Stimulated activated naive CD4-positive, alpha-beta T cell (primary cell): Measurements from ENCODE around the gene MKI67.

ENCODE experiments used
- DNase-seq, 6 experiments: peaks; one replicate each; lab custom pipeline; 2025; lab: John Stamatoyannopoulos, UW

The MKI67 gene

DNA sequence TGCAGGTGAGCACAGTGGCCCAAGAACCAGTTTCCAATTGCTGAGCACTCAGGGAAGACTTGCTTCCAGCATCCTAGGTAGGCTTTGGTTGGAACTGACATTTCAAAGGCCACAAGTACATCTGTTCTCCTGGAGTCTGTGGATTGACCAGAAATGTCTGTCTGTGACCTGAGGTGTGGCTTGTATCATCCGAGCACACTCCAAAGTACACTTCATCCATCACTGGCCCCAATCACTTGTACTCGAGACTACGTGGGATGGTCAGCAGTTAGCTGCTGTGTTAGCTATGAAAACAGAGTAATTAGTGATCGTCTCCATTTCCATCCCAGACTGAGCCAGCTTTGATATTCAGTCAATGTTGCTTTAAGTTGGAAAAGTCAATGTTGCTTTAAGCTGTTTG, 45.0 kb downstream of the MKI67 start:
- no peak for DNase-seq

- DNase-seq, result no peak
Measured at GRCh38 chr10:128080641-128081040, 45.6 kb downstream of the MKI67 start.

DNA sequence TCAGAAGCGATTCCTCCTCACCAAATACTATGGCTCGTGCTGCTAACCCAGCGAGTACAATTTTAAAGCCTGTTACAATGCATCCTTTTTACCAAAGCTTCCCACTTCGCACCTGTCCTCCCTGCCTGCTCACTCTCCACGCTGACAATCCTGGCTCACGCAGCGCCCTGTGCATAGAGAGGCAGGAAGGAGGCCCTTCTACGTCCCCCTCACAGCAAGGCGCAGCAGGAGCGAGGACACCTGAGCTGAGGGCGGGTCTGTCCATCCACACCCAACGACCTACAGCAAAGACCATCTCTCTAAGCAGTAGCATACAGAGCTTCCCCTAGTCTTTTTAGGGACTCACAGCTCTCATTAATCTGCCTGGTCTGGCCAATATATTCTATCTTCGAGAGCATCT, 46.0 kb downstream of the MKI67 start:
- no peak for DNase-seq

DNA sequence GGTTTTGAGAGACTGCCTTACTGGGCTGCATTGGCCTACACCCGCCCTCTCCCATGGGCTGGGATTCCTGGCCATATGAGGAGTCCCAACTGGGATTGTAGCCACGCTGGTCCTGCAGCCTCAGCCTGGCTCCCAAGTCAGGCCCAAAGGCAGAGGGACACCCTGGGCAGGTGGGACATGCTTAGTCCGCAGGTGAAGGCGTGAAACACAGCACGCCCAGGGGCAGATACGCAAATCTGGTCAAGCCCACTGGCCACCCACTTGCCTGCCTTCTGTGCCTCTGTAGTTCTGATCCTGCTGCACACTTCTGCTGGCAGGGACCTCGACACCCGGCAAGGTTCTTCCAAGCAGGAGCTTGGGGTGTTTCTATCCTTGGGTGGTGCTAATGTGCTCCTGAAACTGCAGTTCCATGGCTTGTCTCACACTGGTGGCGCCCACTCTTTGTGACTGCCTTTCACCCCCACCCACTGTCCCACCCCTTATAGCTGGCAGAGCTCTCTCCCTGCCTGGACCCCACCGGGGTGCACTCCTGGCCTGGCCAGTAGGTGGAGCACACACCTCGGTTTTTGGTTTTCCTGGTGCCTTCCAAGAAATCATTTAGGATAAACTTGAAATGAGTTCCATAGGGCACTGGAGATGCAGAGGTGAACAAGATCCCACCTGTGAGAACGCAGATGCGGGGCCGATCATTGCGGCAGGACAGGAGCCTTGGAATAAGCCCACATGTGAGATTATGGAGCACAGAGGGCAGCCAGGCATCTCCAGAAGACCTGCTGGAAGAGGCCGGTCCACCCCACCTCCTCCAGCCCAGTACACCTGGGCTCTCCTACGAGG, 47.9 kb downstream of the MKI67 start:
- peak in 4 of 6 experiments; percentile 13 to 32 (median 18) for DNase-seq

DNA sequence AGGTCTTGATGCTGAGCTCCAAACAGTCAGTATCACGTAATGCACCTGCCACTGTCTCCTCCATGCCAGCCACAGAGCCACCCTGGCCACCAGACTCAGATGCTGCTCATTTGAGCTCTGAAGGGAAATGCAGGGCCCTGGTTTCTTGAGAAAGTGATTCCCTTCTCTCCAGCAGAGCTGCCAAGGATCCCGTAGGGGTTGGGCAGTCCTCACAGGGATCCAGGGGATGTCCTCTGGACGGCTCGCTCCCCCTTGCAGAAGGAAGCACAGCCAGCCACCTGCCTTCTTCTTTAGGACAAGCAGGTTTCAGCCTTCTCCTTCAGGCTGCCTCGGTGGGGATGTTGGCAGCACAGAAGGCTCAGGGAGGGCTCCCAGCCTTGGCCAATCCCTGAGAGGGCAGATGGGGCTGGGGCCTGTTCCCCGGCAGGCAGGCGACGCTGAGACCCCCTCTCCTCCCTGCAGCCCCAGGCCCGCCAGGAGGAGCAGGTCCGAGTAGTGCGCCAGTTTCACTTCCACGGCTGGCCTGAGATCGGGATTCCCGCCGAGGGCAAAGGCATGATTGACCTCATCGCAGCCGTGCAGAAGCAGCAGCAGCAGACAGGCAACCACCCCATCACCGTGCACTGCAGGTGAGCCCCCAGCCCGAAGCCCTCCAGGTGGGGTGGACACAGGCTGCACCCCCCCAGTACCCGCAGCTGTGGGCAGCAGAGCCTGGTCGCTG, 48.9 kb downstream of the MKI67 start:
- no peak for DNase-seq

- no peak for DNase-seq
Measured at GRCh38 chr10:128074589-128074988, 51.6 kb downstream of the MKI67 start.

- DNase-seq, result no peak
Measured at GRCh38 chr10:128073890-128074289, 52.3 kb downstream of the MKI67 start.

GRCh38 chr10:128072941-128073645, 53.1 kb downstream of the MKI67 start:
- DNase-seq, result no peak

- no peak for DNase-seq
Measured at GRCh38 chr10:128072046-128072445, 54.2 kb downstream of the MKI67 start.

GRCh38 chr10:128071417-128071782, 54.8 kb downstream of the MKI67 start:
- DNase-seq, result no peak

GRCh38 chr10:128070721-128071416, 55.4 kb downstream of the MKI67 start:
- no peak for DNase-seq

- DNase-seq, result no peak
Measured at GRCh38 chr10:128070161-128070560, 56.1 kb downstream of the MKI67 start.

GRCh38 chr10:128069351-128070051, 56.7 kb downstream of the MKI67 start:
- DNase-seq, result peak; percentile 37 to 83 (median 66)

DNA sequence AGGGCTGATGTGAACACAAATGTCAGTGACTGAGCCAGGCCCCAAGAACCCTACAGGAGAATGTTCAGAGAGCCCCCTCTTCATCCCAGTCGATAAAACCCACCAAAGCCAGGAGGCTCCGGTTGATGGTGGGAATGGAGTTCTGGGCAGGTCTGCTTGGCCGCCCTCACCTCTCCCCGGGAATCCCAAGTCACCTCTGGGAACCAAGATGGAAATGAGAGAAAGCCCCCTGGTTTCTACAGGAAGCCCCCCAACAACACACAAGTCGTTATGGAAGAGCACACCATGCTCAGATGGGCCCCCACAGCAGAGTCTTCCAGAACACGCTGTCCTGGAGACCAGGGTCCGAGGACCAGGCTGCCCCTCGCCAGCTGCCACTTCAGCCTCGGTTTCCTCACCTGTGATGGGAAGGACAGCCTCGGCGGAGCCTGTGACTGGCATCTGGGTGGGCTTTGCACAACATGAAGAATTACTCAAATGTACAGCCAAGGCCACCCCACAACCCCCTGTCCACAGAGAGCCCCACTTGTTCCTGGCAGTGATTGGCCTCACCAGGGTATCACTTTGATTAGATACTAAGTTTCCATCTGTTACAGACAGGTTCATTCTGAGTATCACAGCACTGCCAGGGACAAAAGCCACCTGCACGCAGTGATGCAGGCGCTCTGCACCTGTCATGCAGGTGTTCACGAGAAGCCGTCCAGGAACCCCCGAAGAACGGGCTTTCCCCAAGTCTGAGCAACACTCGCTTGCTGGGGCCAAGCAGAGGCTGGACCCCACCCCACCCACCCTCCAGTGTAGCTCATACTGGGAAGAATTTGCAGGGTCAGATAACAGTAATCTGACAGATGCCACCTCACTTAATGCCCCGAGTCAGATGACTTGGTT, 57.6 kb downstream of the MKI67 start:
- no peak for DNase-seq

DNA sequence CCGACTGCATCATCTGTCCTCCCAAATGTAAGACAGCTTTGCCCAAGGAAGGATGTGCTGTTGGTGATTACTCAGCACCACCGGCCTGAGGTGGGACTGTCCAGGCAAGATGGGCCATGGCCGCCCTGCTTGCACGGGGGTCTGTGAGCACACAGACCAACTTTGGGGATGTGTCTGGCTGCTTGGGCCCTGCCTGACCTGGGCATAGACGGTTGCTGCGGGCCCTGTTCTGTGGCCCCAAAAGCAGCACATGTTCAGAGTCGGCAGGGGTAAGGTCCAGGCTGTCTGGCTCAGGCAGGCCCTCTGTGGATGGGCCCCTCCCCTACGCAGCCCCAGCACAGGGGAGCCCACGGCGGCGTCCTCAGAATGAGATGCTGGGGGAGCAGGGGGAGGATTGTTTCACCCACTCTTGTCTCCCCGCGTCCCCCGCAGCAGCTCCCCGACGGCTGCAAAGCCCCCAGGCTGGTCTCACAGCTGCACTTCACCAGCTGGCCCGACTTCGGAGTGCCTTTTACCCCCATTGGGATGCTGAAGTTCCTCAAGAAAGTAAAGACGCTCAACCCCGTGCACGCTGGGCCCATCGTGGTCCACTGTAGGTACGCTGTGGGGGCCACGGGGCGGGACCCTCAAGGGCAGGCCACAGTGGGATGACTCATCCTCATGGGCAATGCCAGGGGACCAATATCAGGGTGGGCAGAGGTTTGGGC, 58.4 kb downstream of the MKI67 start:
- DNase-seq, result no peak

GRCh38 chr10:128066870-128067382, 59.3 kb downstream of the MKI67 start:
- no peak for DNase-seq

DNA sequence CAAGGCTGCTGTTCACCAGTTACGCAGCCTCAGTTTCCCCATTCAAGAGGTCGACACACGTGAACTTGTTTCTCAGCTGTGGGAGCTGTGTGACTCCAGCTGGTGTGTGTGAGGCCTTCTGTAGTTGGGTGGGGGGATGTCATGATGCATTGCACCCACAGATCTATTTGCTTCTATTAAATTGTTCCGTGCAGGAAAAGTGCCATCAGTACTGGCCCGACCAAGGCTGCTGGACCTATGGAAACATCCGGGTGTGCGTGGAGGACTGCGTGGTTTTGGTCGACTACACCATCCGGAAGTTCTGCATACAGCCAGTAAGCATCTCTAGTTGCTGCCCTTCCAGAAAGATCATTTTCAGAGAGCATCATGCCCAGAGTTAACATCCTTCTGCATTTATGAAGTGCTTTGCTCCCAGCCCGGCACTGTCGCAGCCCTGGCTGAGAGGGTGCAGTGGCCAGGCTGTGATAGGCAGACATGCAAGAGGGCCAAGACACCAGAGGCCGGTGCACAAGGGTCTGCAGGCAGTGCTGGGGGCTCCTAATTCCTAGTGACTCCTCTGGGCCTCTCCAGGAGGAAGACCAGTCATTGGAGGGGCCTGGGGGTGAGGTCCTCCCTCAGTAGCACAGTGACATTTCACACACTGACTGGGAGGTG, 60.2 kb downstream of the MKI67 start:
- DNase-seq, result no peak

- DNase-seq, result peak in 1 of 6 experiments; percentile 65
Measured at GRCh38 chr10:128064970-128065580, 61.1 kb downstream of the MKI67 start.
